ENCODE data around the gene HPCAL1.
"Not testable (repeated sequence)": the region's sequence is repeated elsewhere in the genome, so short reads cannot be mapped to it uniquely, and the experiment has no call there.

The HPCAL1 gene

GRCh38 chr2:10285556-10286198, 17.0 kb upstream of the HPCAL1 start:
- DNase-seq, result peak; percentile 84 to 94

- DNase-seq, result no peak
Observed at GRCh38 chr2:10286216-10287037, 16.3 kb upstream of the HPCAL1 start.

DNA sequence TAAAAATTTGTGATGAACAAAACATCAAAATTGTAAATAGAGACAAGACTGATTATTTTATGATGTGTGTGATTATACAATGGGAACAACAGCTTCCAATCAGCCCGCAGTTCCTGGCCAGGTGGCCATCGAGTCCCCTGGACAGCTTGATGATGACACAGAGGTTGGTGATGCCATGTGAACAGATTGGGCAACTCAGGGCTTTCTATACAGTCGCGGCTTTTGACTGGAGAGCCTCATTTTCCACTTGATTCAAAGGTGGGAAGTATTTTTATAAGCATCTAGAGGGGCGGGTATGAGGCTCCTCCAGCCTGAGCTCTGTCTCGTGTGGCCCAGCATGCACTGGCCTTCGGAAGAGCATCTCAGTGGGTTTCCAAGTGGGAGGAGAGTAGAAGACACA, 14.9 kb upstream of the HPCAL1 start:
- DNase-seq, result no peak

DNA sequence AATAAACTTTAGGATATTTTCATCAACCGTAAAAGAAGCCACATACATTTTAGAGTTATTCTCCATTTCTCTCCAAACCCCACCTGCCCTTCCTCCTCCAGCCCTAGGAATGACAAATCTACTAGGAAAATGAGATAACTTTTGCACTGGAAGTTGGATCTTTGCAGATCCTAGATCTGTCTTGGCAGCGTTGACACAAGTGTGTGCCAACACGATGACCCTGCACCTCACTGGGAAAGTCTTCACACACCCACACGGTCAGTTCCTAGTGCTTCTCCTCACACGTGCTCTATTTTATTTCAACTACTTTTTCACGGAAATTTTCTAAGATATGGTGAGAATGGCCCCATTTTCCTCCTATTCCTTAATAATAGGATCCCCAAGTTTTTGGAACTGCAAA, 14.1 kb upstream of the HPCAL1 start:
- no peak for DNase-seq

DNA sequence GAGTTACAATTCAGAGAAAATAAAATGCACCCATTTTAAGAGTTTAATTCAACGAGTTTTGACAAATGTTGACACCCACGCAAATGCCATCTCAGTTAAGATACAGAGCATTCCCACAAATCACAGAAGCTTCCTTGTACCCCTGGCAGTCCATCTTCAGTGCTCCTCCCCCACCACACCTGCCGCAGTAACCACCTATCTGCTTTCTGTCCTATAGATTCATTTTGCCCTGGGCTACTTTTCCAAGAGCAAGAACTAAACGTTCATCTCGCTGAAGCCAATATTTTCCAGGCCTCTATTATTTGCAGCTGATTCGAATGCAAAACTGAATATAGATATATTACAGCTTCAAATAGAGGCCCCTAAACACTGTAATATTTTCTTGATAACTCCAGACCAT, 13.4 kb upstream of the HPCAL1 start:
- no peak for DNase-seq

DNA sequence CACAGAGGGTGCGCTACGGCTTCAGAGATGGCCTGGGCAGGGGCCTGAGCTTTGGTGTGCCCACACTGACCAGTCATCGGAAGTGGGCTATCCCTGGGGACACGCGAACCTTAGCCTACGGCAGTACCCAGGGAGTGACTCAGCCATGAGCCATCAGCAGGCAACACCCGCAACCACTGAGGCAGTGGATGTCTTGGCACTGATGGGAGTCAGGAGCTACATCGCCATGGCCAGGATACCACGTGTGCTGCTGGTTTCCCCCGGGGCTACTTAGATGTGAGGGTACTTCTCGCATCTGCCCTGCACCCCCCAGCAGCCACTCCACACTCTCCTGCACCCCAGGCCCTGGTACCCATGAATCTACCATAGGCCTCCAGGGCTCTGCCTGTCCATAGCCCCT, 12.8 kb upstream of the HPCAL1 start:
- DNase-seq, result no peak

DNA sequence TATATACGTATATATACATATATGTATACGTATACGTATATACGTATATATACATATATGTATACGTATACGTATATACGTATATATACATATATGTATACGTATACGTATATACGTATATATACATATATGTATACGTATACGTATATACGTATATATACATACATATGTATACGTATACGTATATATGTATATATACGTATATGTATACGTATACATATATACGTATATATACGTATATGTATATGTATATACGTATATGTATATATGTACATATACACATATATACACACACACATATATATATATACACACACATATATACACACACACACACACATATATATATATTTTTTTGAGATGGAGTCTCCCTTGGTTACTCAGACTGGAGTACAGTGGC, 11.3 kb upstream of the HPCAL1 start:
- DNase-seq, result not testable (repeated sequence)

DNA sequence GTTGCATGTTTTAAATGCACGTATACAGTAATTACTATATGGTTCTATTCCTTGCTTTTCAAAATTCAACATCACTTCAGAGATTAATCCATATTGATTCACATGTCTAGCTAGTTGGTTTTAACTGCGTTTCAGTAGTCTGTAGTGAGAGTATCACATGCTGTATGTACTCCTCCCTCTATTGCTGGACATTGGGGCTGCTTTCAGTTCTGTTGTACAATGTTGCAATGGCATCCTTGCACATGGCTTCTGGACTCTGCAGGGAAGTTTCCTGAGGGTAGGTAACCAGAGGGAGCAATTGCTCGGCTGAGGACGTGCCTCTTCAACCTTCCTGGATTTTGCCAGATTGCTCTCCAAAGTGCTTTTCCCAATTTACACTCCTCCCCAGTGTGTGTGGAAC, 10.7 kb upstream of the HPCAL1 start:
- DNase-seq, result no peak

DNA sequence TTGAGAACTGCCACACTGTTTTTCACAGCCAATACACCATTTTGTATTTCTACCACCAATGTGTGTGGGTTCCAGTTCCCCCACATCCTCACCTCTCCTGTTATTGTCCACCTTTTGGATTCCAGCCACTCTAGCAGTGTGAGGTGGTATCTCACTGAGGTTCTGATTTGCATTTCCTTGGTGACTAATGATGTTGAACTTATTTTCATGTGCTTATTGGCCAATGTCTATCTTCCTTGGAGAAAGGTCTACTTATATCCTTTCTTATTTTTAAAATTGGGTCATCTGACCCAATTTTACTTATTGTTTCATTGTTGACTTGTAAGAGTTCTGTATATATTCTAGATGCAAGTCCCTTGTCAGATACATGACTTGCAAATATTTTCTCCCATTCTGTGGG, 9.1 kb upstream of the HPCAL1 start:
- no peak for DNase-seq

GRCh38 chr2:10294077-10294476, 8.6 kb upstream of the HPCAL1 start:
- DNase-seq, result no peak

GRCh38 chr2:10295649-10296048, 7.1 kb upstream of the HPCAL1 start:
- DNase-seq, result not testable (repeated sequence)

DNA sequence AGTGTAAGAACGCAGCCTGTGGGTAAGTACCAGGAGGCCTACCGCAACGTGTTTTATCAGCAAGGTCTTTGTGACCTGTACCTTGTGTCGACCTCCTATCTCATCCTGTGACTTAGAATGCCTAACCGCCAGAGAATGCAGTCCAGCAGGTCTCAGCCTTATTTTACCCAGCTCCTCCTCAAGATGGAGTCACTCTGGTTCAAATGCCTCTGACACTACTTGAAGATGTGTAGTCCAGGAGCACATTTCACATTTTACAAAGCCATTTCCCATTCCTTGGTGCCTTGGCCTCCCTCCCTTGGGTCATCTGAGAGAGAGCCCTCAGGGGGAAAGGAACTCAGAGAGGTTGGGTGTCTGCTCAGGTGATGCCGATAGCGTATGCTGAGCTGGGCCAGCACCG, 6.6 kb upstream of the HPCAL1 start:
- no peak for DNase-seq

GRCh38 chr2:10297191-10297830, 5.4 kb upstream of the HPCAL1 start:
- no peak for DNase-seq

GRCh38 chr2:10297959-10298531, 4.7 kb upstream of the HPCAL1 start:
- no peak for DNase-seq

DNA sequence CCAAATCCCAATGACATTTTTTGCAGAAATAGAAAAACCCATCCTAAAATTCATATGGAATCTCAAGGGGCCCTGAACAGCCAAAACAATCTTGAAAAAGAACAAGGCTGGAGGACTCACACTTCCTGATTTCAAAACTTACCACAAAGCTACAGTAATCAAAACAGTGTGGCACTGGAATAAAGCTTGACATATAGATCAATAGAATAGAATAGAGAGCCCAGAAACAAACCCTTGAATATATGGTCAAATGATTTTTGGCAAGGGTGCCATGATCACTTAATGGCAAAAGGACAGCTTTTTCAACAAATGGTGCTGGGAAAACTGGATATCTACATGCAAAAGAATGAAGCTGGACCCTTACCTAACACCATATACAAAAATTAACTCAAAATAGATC, 3.9 kb upstream of the HPCAL1 start:
- not testable (repeated sequence) for DNase-seq

- no peak for DNase-seq
Observed at GRCh38 chr2:10300328-10300920, 2.3 kb upstream of the HPCAL1 start.

- no peak for DNase-seq
Observed at GRCh38 chr2:10300997-10301940, 1.4 kb upstream of the HPCAL1 start.

DNA sequence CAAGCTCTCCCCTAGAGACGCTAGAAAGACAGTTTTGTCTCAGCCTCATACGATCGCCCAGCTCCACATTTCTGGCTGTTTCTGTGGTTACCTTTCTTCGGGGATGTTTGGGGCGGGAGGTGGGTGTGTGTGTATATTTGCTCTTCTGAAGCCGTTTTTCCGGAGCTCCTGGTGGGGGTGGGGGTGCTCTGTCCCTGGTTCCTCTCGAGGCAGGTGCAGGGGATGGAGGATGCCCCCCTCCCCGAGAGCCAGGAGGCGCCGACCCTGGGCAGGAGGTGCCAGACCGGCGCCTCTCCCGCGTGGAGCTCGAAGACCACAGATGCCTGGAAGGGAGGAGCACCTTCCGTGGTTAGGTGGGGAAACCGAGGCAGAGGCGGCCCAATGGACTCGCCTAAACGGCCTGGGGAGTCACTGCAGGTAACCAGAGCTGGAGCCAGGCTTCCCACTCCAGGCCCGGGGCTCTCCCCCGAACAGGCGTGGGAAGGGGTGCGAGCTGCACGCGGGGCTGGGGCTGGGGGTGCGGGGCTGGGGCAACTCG, 694 bp upstream of the HPCAL1 start:
- DNase-seq, result no peak

GRCh38 chr2:10303181-10303693, 533 bp downstream of the HPCAL1 start:
- DNase-seq, result no peak

DNA sequence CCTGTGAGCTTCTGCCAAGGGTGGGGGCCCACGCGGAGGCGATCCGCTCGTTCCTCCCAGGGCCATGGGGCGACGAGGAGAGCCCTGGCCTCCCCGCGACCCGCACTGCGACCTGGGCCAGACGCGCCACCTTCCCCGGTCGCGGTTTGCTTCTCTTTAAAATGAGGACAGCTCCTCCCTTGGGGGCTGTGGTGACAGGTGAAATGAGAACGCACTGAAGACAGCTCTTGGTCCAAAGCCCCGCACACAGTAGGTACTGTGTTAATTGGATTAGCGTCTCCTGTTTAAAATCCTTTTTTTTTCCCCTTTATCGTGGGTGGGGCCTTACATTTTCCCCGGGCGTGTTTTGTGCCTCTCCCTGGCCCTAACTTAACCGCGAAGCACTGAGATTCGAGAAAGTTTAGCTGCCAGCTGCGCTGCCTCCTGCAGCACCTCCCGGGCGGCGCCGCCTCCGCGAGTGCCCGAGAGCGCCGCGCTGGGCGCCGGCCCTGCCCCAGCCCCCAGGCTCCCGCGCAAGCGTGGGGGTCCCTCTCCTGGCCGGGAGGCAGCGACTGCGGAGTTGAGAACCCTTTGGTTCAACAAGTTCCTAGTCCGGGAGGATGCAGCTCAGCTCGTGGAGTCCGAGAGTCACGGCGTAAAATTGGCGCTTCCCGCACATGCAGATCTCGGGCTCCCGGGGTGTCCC, 1.1 kb downstream of the HPCAL1 start:
- peak; percentile 23 to 33 for DNase-seq
